A549 treated with AZD9567 at 1 μM for 4 hours (cell line): Measurements from ENCODE around the gene CFAP52. TPM values are rescaled to one million over a fixed set of nuclear protein-coding genes. Genes with fewer than 3 reads are reported as not detected.

ENCODE experiments used
- total RNA-seq: library from RNA; stranded (reverse); fragments of 200-300 nt; extraction: Qiagen RNA extraction; gene quantifications from 5 replicates; pipeline ENCODE4 v1.2.3, GENCODE V29; 2022; ENCODE audit not compliant: insufficient read depth

The CFAP52 gene
- 0.09 TPM in 1 of 5 replicates, not detected in the others for total RNA-seq

DNA sequence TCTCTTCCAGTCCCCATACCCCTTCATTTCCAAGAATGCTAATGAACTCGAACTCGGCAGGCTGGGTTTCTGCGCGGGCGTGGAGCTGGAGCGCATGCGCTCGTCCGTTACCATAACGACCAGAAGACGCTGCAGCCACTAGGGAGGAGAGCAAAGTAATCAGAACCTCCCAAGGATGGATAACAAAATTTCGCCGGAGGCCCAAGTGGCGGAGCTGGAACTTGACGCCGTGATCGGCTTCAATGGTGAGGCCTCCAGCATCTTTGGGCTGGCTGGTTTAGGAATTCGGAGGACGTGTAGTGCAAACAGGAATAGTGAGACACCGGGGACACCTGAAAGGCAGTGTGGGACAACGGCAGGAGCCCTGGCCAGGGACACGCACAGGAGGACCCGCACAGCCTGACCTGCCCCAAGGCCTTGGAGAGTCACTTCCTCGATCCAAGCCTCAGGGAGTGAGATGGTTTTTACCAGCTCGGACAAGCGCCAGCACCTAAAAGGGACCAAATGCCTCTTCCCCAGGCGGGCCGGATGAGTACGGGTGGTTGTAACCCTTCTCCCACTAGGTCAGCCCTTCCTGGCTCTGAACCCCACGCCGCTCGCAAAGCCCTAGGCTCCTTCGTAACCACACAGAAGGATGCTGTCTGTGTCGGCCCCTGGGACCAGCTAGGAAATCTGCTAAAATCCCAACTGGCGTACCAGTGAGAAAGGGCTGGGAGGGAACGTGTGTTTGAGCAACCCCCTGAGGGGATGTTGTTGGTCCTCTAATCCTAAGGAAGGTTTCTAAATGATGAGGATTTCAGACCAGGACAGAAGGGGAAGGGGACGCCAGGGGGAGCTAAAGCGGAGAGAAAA lies at the start of gene CFAP52:
TSS of gene CFAP52 (plus strand) at position 122 of the 852 bp plus-strand sequence. CDS start at position 176, 54 bp downstream.

GRCh38 chr17:9575381-9576101 lies 901 bp upstream of the CFAP52 start, which contains the start of gene STX8:
Gene STX8 (minus strand): TSS chr17:9575820. CDS start chr17:9575808, 12 bp downstream.

GRCh38 chr17:9644910-9645751 lies 68.7 kb downstream of the CFAP52 start, which contains the start of gene USP43:
Gene USP43 (plus strand): TSS chr17:9645517. CDS start chr17:9645633, 116 bp downstream.

Other genes with a start within 250 kb of the CFAP52 start
- gene STX8, start 822 bp upstream of the CFAP52 start, total RNA-seq: 54.8 to 75.4 TPM (median 65.6 TPM) in 5 replicates
- 3.8 to 4.6 TPM (median 4.4 TPM) in 5 replicates for gene USP43, start 68.9 kb downstream of the CFAP52 start, total RNA-seq
- gene DHRS7C, start 214.9 kb downstream of the CFAP52 start, total RNA-seq: not detected in 5 replicates
- not detected in 5 replicates for gene GSG1L2, start 245.4 kb downstream of the CFAP52 start, total RNA-seq
- gene GLP2R, start 249.3 kb downstream of the CFAP52 start, total RNA-seq: 6.8 to 8.2 TPM (median 7.2 TPM) in 5 replicates